B cell (primary cell): ENCODE measurements around the gene CAMK1D. TPM values are rescaled to one million over a fixed set of nuclear protein-coding genes. Genes with fewer than 3 reads are reported as not detected.

Experiments
- ATAC-seq: fragments of 200-7000 bp; cut with Tn5 transposase; one replicate; pipeline ENCODE4 v1.10.0; 2021; ENCODE audit warnings: low read depth, mild to moderate bottlenecking, moderate number of reproducible peaks, moderate library complexity
- CTCF ChIA-PET: fragments of 350-600 bp; sonication (Branson Sonifier 250); formaldehyde crosslinking; loops from one replicate; lab custom pipeline; 2021; ENCODE audit warnings: antibody characterized with exemption, inconsistent platforms; lab: Charles Lee
- POLR2A ChIA-PET: fragments of 350-600 bp; sonication (Branson Sonifier 250); formaldehyde crosslinking; loops from one replicate; lab custom pipeline; 2021; ENCODE audit warnings: antibody characterized with exemption; lab: Charles Lee
- DNase-seq: peaks from one replicate; pipeline ENCODE4 v3.0.0; 2013
- H2AFZ ChIP-seq: 2 replicates; pipeline ENCODE4 v1.6.1; 2012; ENCODE audit warnings: mild to moderate bottlenecking, low read depth, low read length; ENCODE audit not compliant: insufficient read depth, poor library complexity, severe bottlenecking
- H3K27ac ChIP-seq, 2 donors: 1 replicate in 1 of 2; 2 replicates in 1 of 2; pipeline ENCODE4 v1.5.1; 2012 to 2013; ENCODE audit warnings: low read length in 2 of 2, mild to moderate bottlenecking in 2 of 2, moderate library complexity in 1 of 2
- H3K27me3 ChIP-seq, 4 experiments: fragments of 200-600 bp in 1 of 4; sonication (generic) in 1 of 4; replicated peaks in 1 of 4; 1 replicate in 2 of 4; 2 replicates in 2 of 4; pipeline versions ENCODE4 v1.6.1 to v1.7.0; 2013 to 2016; ENCODE audit warnings: low read length in 3 of 4, mild to moderate bottlenecking in 2 of 4, mixed read lengths in 1 of 4, moderate library complexity in 1 of 4; ENCODE audit not compliant: insufficient read depth in 4 of 4, control insufficient read depth in 3 of 4; ENCODE audit errors: control extremely low read depth in 1 of 4
- H3K36me3 ChIP-seq, 2 experiments: replicated peaks in 1 of 2; 1 replicate in 1 of 2; 2 replicates in 1 of 2; pipeline versions ENCODE4 v1.6.1 to v1.7.1; 2013; ENCODE audit warnings: low read length in 1 of 2; ENCODE audit not compliant: insufficient read depth in 2 of 2, control insufficient read depth in 1 of 2; ENCODE audit errors: control extremely low read depth in 1 of 2, extremely low read depth in 1 of 2
- H3K4me1 ChIP-seq, 2 donors: fragments of 200-600 bp in 1 of 2; sonication (generic) in 1 of 2; 1 replicate in 1 of 2; 2 replicates in 1 of 2; pipeline versions ENCODE4 v1.5.1 to v1.6.1; 2013 to 2017; ENCODE audit warnings: low read length in 2 of 2; ENCODE audit not compliant: control insufficient read depth in 2 of 2, insufficient read depth in 2 of 2
- H3K4me2 ChIP-seq: replicated peaks from 2 replicates; pipeline ENCODE3; 2012; ENCODE audit warnings: mild to moderate bottlenecking, low read depth, low read length; ENCODE audit not compliant: poor library complexity, severe bottlenecking
- H3K4me3 ChIP-seq, 5 experiments: fragments of 200-600 bp in 1 of 5; sonication (generic) in 1 of 5; 1 replicate in 3 of 5; 2 replicates in 2 of 5; pipeline versions ENCODE4 v1.5.1 to v1.7.0; 2011 to 2016; ENCODE audit warnings: low read length in 4 of 5, mild to moderate bottlenecking in 4 of 5, low read depth in 2 of 5, control low read depth in 1 of 5, moderate library complexity in 1 of 5; ENCODE audit not compliant: insufficient read depth in 1 of 5; ENCODE audit errors: control extremely low read depth in 1 of 5, extremely low read depth in 1 of 5
- H3K79me2 ChIP-seq: fragments of 200-600 bp; sonication (generic); one replicate; pipeline ENCODE4 v1.6.0; 2016; ENCODE audit warnings: low read length; ENCODE audit not compliant: control insufficient read depth, insufficient read depth
- H3K9ac ChIP-seq: fragments of 200-600 bp; sonication (generic); 2 replicates; pipeline ENCODE4 v1.6.1; 2017; ENCODE audit warnings: mild to moderate bottlenecking, low read length, moderate library complexity
- H3K9me3 ChIP-seq, 3 donors: one replicate each; pipeline versions ENCODE4 v1.6.1 to v1.7.1; 2013; ENCODE audit warnings: low read length in 2 of 3; ENCODE audit not compliant: control insufficient read depth in 2 of 3, insufficient read depth in 1 of 3; ENCODE audit errors: control extremely low read depth in 1 of 3
- H4K20me1 ChIP-seq: 2 replicates; pipeline ENCODE4 v1.6.0; 2012; ENCODE audit warnings: mild to moderate bottlenecking, low read length; ENCODE audit not compliant: insufficient read depth, control insufficient read depth, poor library complexity, severe bottlenecking
- H3K27ac Mint-ChIP-seq: one replicate; pipeline ENCODE4 v1.8.0; 2021; ENCODE audit warnings: mixed read lengths
- H3K27me3 Mint-ChIP-seq: one replicate; pipeline ENCODE4 v1.8.0; 2021; ENCODE audit warnings: mixed read lengths
- H3K4me1 Mint-ChIP-seq: one replicate; pipeline ENCODE4 v1.8.0; 2021; ENCODE audit warnings: mixed read lengths
- H3K4me3 Mint-ChIP-seq: one replicate; pipeline ENCODE4 v1.8.0; 2021; ENCODE audit warnings: mixed read lengths
- H3K9me3 Mint-ChIP-seq: one replicate; pipeline ENCODE4 v1.8.0; 2022; ENCODE audit warnings: mixed read lengths; ENCODE audit not compliant: insufficient read depth
- CTCF ChIP-seq: fragments of 200-600 bp; IDR thresholded peaks from one replicate; pipeline ENCODE4 v1.8.0; 2022; ENCODE audit warnings: antibody characterized with exemption, mild to moderate bottlenecking
- EZH2 ChIP-seq: IDR thresholded peaks from 2 replicates; pipeline ENCODE4 v1.6.1; 2012; ENCODE audit warnings: borderline replicate concordance, low read depth, mild to moderate bottlenecking, moderate library complexity, low read length; ENCODE audit not compliant: insufficient read depth, poor library complexity, severe bottlenecking
- WGBS: methylation state at CpG from one replicate; pipeline ENCODE4 v1.1.5; 2013; ENCODE audit warnings: missing lambda C conversion rate; ENCODE audit not compliant: insufficient coverage; 5-methylcytosine and 5-hydroxymethylcytosine counted together
- intact Hi-C: fragments of 100-400 bp; cut with micrococcal nuclease; formaldehyde crosslinking; loops from one replicate; pipeline ENCODE4 v1.10.0; 2022
- polyA plus RNA-seq: library from polyadenylated mRNA; depleted of rRNA; stranded (reverse); fragments of >200 nt; gene quantifications from 2 replicates; pipeline ENCODE4 v1.2.3, GENCODE V29; 2012
- total RNA-seq, 2 donors: library from RNA; stranded (reverse); fragments of 120-200 nt in 1 of 2; gene quantifications; 1 replicate in 1 of 2; 2 replicates in 1 of 2; pipeline versions ENCODE4 v1.2.3 to v1.2.4, GENCODE V29; 2013 to 2022

The CAMK1D gene
- total and polyA plus RNA-seq, 2 donors (not counting 1 experiment from before 2014, with no cell fraction given) = 34.1 to 69.7 TPM

GRCh38 chr10:12792889-12793556 is 443.7 kb downstream of the CAMK1D start:
- 86% methylated on average over 6 of the region's 7 CpGs for WGBS
- no peak overlapping the region for H3K27ac ChIP-seq
- peaks cover 5% of the 10 kb centered on the region for H3K79me2 ChIP-seq
- no peak overlapping the region for H2AFZ ChIP-seq
- H3K36me3 ChIP-seq = peaks cover 0 to 72% of the 10 kb centered on the region in 2 experiments
- ChIA-PET CTCF (interaction anchor here (1.6 kb wide), 1 partner anchor 11 kb away, joined by 5 read pairs; no protein-coding TSS in a partner anchor), POLR2A (interaction anchor here (0.5 kb wide), 1 partner anchor 189 kb away, joined by 5 read pairs; no protein-coding TSS in a partner anchor)
- Mint-ChIP-seq H3K27me3 (no peaks in the 10 kb centered on the region), H3K27ac (no peak overlapping the region), H3K9me3 (no peaks in the 10 kb centered on the region), H3K4me1 (no peaks in the 10 kb centered on the region), H3K4me3 (no peak overlapping the region)
- TF ChIP-seq EZH2 (no peak), CTCF (no peak)
- no peak overlapping the region for H3K9ac ChIP-seq
- no peaks in the 10 kb centered on the region for H3K4me1 ChIP-seq
- intact Hi-C loops = no loop called here
- no peaks in the 10 kb centered on the region for H3K9me3 ChIP-seq
- ATAC-seq = no peak
- H3K4me3 ChIP-seq = no peak overlapping the region
- H4K20me1 ChIP-seq = no peaks in the 10 kb centered on the region
- H3K4me2 ChIP-seq = no peak overlapping the region
- no peak for DNase-seq
- H3K27me3 ChIP-seq = no peaks in the 10 kb centered on the region

DNA sequence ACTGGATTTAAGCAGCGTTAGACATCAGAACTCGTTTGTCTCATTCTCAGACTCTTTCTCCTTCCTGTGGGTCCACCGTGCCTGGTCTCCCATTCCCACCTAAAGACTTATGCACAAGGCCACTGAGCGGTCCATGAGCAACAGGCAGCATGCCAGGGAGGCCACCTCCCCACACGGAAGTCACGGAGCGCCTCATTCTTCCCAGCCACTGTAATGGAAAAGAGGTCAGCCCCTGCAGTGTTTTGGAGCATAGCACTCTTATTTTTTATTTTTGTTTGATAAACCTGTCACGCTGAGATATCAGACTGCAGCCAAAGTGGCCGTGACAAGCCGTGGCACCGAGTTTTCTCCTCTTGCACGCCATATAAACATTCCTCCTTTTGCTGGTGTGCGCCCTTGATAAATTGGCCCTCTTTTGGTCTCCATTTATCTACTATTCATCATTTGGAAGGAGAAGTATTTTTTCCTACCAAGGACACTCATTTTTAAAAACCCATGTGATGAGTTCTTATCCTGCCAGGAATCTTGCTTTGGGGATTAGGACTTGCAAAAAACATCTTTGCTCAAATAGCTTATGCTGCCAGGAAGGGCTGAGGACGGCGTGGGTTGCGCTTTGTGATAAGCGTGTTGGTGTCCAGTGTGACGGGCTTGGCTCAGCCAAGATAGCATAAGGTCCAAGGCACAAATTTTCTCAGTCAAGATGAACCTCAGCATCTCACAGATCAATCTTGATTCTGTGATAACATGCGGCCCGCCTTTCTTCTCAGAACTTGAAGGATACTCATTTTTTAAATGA is 446.2 kb downstream of the CAMK1D start:
- ChIA-PET CTCF (no interaction called here), POLR2A (no interaction called here)
- Histone ChIP-seq H3K9me3 (no peaks in the 10 kb centered on the region), H3K27ac (no peak overlapping the region), H3K4me3 (no peak overlapping the region), H3K36me3 (peaks cover 0 to 85% of the 10 kb centered on the region in 2 experiments), H3K79me2 (peaks cover 7% of the 10 kb centered on the region), H3K27me3 (no peaks in the 10 kb centered on the region), H3K9ac (no peak overlapping the region), H2AFZ (no peak overlapping the region), H4K20me1 (peaks cover 11% of the 10 kb centered on the region), H3K4me1 (no peaks in the 10 kb centered on the region), H3K4me2 (no peak overlapping the region)
- H3K4me3 Mint-ChIP-seq = no peak overlapping the region
- H3K27me3 Mint-ChIP-seq = no peaks in the 10 kb centered on the region
- TF ChIP-seq EZH2 (no peak), CTCF (no peak)
- ATAC-seq (no peak), DNase-seq (no peak)
- H3K4me1 Mint-ChIP-seq = no peaks in the 10 kb centered on the region
- no peaks in the 10 kb centered on the region for H3K9me3 Mint-ChIP-seq
- intact Hi-C loops = no loop called here
- 94% methylated on average over 14 of the region's 20 CpGs for WGBS
- no peak overlapping the region for H3K27ac Mint-ChIP-seq
